Glomerular visceral epithelial cell (primary cell): ENCODE measurements around the gene VWA1.
A peak's percentile ranks its signal among the peaks of the same experiment; 100 is the strongest.
"Not testable (repeated sequence)": the region's sequence is repeated elsewhere in the genome, so short reads cannot be mapped to it uniquely, and the experiment has no call there.

ENCODE experiments used
- DNase-seq: peaks from one replicate; pipeline ENCODE4 v3.0.0-alpha.2; 2016; ENCODE audit errors: extremely low spot score

VWA1 gene

DNA sequence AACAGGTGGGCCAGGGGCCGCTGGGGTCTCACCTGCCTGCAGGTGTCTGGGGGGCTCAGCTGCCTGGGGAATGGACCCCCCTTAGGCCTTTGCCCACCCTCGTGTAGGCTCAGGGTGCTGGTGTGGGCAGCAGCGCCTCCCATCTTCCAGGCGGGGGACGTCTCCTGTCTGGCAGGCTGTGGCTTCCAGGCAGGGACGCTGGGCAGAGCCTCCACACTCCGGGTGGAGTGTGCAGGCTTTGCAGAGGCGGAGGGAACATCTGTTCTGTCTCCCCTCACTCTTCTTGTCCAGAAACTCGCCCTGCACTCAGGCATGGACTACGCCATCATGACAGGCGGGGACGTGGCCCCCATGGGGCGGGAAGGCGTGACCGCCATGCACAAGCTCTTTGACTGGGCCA, 20.4 kb downstream of the VWA1 start:
- not testable (repeated sequence) for DNase-seq

DNA sequence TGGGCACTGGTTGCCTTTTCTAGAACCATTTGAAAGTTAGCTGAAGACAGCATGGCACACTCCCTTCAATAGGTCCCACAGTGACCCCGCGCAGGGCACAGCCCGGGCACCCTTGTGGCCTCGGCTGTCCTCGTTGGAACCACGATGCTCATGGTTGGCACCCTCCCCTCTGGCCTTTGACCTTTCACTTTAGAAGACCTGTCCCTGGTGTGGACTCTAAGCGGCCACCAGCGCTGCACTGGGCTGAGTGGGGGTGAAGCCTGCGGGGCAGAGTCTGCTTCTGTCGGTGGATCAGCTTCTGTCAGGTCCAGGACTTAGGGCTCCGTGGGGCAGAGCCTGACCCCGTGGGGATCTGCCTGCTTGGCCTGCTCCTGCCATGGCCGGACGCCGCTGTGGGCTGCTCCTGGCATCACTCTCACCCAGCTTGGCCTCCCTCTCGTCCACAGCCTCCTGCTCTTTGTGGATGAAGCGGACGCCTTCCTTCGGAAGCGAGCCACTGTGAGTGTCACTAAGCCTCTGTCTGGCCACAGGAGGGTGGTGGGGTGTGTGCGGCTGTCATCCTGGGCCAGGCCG, 21.3 kb downstream of the VWA1 start:
- not testable (repeated sequence) for DNase-seq

DNA sequence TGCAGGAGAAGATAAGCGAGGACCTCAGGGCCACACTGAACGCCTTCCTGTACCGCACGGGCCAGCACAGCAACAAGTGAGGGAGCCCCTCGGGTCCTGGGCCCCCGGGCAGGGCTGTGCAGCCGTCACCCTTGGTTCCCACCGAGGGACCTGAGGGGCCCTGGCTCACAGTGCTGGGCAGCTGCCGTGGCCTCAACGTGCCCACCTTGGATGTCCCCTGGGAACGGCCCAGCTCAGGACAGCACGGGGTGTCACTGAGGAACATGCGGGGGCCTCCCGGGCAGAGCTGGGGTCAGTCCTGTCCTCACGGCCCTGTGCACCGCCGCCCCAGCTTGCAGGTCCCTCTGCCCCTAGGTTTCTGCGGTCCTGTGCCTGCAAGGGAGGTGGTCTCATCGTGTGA, 23.7 kb downstream of the VWA1 start:
- DNase-seq: not testable (repeated sequence)

DNA sequence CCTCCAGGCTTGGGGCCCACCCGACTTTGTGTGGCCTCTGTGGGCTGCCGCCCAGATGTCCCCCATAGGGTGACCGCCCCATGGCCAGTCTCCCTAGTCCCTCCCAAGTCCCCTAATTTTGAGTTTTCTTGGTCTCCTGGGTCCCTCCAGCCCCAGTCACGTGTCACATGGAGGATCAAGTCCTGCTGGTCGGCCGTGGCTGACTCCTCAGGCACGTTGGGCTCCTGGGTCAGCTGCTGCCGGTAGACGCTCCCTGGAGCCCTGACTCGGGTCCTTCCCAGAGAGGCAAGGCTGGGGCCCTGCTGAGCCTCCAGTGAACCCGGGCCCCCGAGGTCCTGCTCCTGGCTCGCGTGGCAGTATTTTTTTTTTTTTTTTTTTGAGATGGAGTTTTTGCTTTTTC, 24.2 kb downstream of the VWA1 start:
- not testable (repeated sequence) for DNase-seq

GRCh38 chr1:1460540-1461130, 25.1 kb downstream of the VWA1 start:
- no peak for DNase-seq

DNA sequence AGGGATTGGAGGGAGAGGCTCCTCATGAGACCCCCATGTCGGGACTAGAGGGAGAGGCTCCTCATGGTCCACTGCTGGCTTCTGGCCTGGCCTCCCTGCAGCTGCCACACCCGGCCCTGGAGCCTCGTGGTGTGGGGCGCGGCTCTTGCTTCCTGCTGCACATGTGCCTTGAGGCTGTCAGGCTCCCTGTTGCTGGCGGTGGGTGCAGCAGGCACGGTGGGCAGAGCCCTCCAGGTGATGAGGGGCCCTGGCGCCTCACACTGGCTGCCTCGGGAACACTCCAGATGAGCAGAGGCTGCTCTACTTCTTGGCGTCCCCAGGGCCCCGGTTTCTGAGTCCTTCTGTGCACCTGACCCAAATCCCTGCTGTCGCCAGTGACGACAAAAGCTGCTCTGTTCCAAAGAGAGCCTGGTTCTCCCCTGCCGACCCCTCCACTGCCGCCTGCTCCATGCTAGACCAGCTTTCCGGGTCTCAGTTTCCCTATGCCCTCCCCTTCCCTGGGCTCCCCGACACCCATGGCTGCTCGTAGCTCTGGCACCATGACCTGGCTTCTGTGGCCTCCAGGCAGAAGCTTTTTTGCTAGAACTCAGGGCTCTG, 26.3 kb downstream of the VWA1 start:
- DNase-seq: no peak

DNA sequence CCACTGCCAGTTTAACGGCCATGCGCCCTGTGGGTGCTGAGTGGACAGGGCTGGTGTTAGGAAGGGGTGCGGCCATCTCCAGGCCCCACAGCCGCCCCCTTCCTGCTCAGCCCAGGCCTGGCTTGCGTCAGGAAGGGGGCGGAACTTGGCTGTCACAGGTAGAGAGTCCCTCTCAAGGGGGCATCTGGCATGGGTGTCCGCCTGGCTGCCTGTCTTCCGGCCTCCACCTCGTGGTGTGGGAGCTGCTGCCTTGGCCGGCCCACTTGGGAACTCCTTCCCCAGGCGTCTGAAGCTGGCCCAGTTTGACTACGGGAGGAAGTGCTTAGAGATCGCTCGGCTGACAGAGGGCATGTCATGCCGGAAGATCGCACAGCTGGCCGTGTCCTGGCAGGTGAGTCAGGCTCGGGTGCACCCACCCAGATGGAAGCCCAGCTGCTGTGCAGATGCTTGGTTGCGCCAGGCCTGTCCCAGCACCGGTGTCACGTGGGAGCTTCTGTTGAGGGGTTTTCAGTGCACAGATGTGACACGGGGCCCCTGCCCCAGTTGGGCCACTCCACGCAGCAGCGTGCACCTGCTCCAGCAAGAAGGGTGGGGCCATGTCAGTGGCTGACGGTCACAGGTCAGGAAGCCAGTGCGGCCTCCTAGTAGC, 27.0 kb downstream of the VWA1 start:
- DNase-seq: peak; percentile 74

- DNase-seq: no peak
These were observed 27.8 kb downstream of the VWA1 start for GRCh38 chr1:1463312-1463711.

GRCh38 chr1:1468196-1468985, 32.9 kb downstream of the VWA1 start:
- not testable (repeated sequence) for DNase-seq

DNA sequence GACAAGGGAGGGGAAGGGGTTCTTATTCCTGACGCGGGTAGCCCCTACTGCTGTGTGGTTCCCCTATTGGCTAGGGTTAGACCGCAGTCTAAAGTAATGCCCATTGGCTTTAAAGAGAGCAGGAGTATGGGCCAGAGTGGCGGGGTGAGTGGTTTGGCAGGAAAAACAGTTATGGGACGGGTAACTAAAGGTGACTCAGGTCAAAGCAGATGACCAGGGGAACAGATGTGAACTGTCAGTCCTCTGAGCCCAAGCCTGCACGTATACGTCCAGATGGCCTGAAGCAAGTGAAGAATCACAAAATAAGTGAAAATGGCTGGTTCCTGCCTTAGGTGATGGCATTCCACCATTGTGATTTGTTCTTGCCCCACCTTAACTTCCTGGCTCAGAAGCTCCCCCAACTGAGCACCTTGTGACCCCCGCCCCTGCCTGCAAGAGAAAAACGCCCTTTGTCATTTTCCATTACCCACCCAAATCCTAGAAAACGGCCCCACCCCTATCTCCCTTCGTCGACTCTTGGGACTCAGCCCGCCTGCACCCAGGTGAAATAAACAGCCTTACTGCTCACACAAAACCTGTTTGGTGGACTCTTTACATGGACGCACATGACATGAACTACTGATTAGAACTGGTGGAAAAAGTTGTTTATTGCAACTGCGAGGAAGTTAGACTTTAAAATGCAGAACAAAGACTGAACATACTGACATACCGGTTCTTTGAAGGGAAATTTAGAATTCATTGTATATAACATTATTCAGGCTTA, 35.3 kb downstream of the VWA1 start:
- no peak for DNase-seq

GRCh38 chr1:1471389-1472052, 36.0 kb downstream of the VWA1 start, which contains the start of gene ATAD3B:
ATAD3B (plus strand) TSS chr1:1471765; CDS start chr1:1471885, 120 bp downstream.
- DNase-seq: peak; percentile 85

DNA sequence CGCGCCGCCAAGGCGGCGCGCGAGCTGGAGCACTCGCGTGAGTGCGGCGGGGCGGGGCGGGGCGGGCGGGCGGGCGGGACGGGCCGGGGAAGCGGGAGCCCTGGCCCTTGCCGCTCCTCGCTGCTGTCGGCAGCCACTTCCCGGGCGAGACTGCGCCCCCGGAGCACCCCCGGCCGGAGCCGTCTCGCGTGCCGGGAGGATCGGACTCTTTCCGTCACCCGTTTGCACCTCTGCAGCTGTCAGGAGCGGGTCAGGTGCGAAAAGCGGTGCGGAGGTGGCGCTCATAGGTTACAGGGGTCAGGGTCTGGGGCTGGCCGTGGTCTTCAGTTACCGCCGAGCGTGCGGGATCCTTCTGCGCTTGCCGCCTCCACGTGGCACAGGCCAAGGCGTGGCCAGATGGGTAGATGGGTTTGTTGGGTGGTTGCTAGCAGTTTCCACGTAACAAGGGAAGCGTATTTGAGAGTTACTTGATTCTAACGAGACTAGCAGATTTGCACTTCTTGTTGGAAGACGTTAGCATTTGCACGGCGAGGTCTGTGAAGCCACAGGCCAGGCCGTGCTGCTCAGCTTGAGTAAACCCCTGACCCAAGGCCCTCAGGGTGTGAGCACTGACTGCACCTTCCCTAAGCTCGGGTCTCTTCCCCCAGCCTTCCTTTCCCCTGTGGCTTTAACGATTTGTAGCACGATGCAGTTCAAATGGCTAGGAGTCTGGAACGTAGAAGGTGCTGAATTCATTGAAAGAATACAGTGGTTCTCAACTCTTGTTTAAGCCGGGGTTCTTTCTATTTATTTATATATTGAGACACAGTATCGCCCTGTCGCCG, 36.8 kb downstream of the VWA1 start:
- DNase-seq: not testable (repeated sequence)

- not testable (repeated sequence) for DNase-seq
These were observed 40.5 kb downstream of the VWA1 start for GRCh38 chr1:1476011-1476410.

- DNase-seq: no peak
These were observed 41.7 kb downstream of the VWA1 start for GRCh38 chr1:1477206-1477605.

GRCh38 chr1:1479547-1480487, 44.3 kb downstream of the VWA1 start:
- DNase-seq: no peak

- not testable (repeated sequence) for DNase-seq
These were observed 45.0 kb downstream of the VWA1 start for GRCh38 chr1:1480488-1480867.

DNA sequence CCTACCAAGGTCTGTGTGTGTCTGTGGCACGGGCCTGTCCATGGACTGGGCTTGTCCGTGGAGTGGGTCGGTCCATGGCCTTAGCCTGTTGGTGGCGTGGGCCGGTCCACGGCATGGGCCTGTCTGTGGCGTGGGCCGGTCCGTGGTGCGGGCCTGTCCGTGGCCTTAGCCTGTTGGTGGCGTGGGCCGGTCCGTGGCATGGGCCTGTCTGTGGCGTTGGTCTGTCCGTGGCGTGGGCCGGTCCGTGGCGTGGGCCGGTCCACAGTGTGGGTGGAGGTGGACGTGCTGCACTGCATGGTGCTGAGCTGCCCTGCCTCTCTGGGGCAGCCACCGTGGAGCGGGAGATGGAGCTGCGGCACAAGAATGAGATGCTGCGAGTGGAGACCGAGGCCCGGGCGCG, 46.3 kb downstream of the VWA1 start:
- not testable (repeated sequence) for DNase-seq

- no peak for DNase-seq
These were observed 47.4 kb downstream of the VWA1 start for GRCh38 chr1:1482856-1483255.

DNA sequence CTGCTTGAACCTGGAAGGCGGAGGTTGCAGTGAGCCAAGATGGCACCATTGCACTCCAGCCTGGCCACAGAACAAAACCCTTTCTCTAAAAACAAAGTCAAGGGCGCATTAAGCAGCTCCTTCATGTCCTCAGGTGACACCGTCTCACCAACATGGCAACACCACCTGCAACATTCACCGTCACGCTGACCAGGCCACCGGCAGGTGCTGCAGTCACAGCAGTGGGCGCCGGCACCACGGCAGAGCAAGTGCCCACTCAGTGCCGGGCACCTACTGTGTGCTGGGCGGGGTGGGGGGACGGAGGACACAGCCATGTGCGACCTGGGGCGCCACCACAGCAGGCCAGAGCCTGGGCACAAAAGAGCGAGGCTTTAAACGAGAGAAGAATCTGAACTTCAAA, 48.2 kb downstream of the VWA1 start:
- no peak for DNase-seq
